Osteoblast (primary cell): ENCODE measurements around the gene CP. TPM values are rescaled to one million over a fixed set of nuclear protein-coding genes. Genes with fewer than 3 reads are reported as not detected.
"Not testable (repeated sequence)": the region's sequence is repeated elsewhere in the genome, so short reads cannot be mapped to it uniquely, and the experiment has no call there.

Source experiments
- DNase-seq: peaks from one replicate; pipeline ENCODE4 v3.0.0; 2011; ENCODE audit warnings: low spot score, mixed read lengths; ENCODE audit not compliant: insufficient read length; ENCODE audit errors: missing footprints
- H2AFZ ChIP-seq: 2 replicates; pipeline ENCODE4 v1.6.0; 2011; ENCODE audit warnings: mild to moderate bottlenecking, low read length
- H3K27ac ChIP-seq: 2 replicates; pipeline ENCODE4 v1.5.1; 2011; ENCODE audit warnings: mild to moderate bottlenecking, low read depth, low read length, moderate library complexity
- H3K27me3 ChIP-seq: 2 replicates; pipeline ENCODE4 v1.6.0; 2012; ENCODE audit warnings: mild to moderate bottlenecking, control low read depth, inconsistent platforms, low read length, moderate library complexity; ENCODE audit not compliant: insufficient read depth
- H3K36me3 ChIP-seq: 2 replicates; pipeline ENCODE4 v1.5.1; 2011; ENCODE audit warnings: mild to moderate bottlenecking, low read length, control low read depth, moderate library complexity; ENCODE audit not compliant: insufficient read depth
- H3K4me1 ChIP-seq: 2 replicates; pipeline ENCODE4 v1.5.1; 2011; ENCODE audit warnings: mild to moderate bottlenecking, low read length, control low read depth, moderate library complexity; ENCODE audit not compliant: insufficient read depth
- H3K4me2 ChIP-seq: 2 replicates; pipeline ENCODE4 v1.6.0; 2011; ENCODE audit warnings: mild to moderate bottlenecking, low read length; ENCODE audit not compliant: insufficient read depth
- H3K4me3 ChIP-seq: fragments of 200-600 bp; sonication (generic); 3 replicates; pipeline ENCODE4 v1.5.1; 2012; ENCODE audit warnings: mild to moderate bottlenecking, low read length, inconsistent platforms; ENCODE audit not compliant: insufficient read depth
- H3K79me2 ChIP-seq: 2 replicates; pipeline ENCODE4 v1.6.0; 2012; ENCODE audit warnings: mild to moderate bottlenecking, low read length, control low read depth, inconsistent platforms; ENCODE audit not compliant: insufficient read depth
- H3K9me3 ChIP-seq: 2 replicates; pipeline ENCODE4 v1.5.1; 2011; ENCODE audit warnings: low read depth, low read length, control low read depth
- H4K20me1 ChIP-seq: 2 replicates; pipeline ENCODE4 v1.6.0; 2012; ENCODE audit warnings: mild to moderate bottlenecking, low read length, control low read depth; ENCODE audit not compliant: insufficient read depth
- total RNA-seq: library from RNA; depleted of rRNA; stranded (reverse); fragments of >200 nt; gene quantifications from 2 replicates; pipeline ENCODE4 v1.2.3, GENCODE V29; 2012
- TF ChIP-seq, protein P1 (sequence below): IDR thresholded peaks from 2 replicates; pipeline ENCODE4 v1.5.1; 2011; ENCODE audit warnings: mild to moderate bottlenecking, low read depth, low read length, moderate library complexity; ENCODE audit errors: extremely low read depth

CP gene
- total RNA-seq, 1 donor = 1.4 TPM

GRCh38 chr3:149203758-149204157 is 17.9 kb downstream of the CP start:
- Histone ChIP-seq H3K4me1 (no peaks in the 10 kb centered on the region), H3K4me2 (no peak overlapping the region), H3K27ac (no peak overlapping the region), H3K36me3 (no peaks in the 10 kb centered on the region), H3K9me3 (no peaks in the 10 kb centered on the region), H3K27me3 (no peaks in the 10 kb centered on the region), H3K79me2 (no peaks in the 10 kb centered on the region), H3K4me3 (no peak overlapping the region), H2AFZ (no peak overlapping the region), H4K20me1 (no peaks in the 10 kb centered on the region)
- TF ChIP-seq, protein P1, sequence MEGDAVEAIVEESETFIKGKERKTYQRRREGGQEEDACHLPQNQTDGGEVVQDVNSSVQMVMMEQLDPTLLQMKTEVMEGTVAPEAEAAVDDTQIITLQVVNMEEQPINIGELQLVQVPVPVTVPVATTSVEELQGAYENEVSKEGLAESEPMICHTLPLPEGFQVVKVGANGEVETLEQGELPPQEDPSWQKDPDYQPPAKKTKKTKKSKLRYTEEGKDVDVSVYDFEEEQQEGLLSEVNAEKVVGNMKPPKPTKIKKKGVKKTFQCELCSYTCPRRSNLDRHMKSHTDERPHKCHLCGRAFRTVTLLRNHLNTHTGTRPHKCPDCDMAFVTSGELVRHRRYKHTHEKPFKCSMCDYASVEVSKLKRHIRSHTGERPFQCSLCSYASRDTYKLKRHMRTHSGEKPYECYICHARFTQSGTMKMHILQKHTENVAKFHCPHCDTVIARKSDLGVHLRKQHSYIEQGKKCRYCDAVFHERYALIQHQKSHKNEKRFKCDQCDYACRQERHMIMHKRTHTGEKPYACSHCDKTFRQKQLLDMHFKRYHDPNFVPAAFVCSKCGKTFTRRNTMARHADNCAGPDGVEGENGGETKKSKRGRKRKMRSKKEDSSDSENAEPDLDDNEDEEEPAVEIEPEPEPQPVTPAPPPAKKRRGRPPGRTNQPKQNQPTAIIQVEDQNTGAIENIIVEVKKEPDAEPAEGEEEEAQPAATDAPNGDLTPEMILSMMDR = no peak
- DNase-seq = no peak

GRCh38 chr3:149199474-149199873 is 22.2 kb downstream of the CP start:
- no peaks in the 10 kb centered on the region for H3K27me3 ChIP-seq
- H3K4me2 ChIP-seq = no peak overlapping the region
- DNase-seq = peak; percentile 68

DNA sequence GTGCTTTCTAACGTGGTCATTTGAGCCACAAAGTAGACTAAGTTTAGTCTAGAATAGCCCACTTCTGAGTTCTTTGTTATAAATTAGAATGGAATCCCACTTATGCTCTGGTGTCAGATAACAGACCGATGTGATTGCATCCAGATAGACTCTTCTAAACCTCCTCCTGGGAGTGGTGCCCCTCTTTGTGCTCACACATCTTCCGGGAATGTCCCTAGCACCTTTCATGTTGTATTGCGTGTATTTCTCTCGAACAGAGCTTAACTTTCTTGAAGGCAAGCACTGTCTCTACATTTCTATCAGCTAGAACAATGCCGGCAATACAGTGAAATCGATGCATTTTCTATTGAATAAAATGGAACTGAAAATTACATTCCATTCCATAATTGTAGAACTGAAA is 23.0 kb downstream of the CP start:
- Histone ChIP-seq H3K4me3 (no peak overlapping the region), H4K20me1 (no peaks in the 10 kb centered on the region), H3K27ac (no peak overlapping the region), H3K4me2 (peak overlapping the region; percentile 16), H3K27me3 (no peaks in the 10 kb centered on the region), H3K79me2 (no peaks in the 10 kb centered on the region), H3K36me3 (no peaks in the 10 kb centered on the region), H3K9me3 (no peaks in the 10 kb centered on the region), H3K4me1 (no peaks in the 10 kb centered on the region), H2AFZ (no peak overlapping the region)
- DNase-seq = no peak
- TF ChIP-seq, protein P1 = no peak

More at GRCh38 chr3:149199474-149199873, 22.2 kb downstream of the CP start:
- no peak overlapping the region for H2AFZ ChIP-seq
- TF ChIP-seq, protein P1 = no peak
- H3K4me3 ChIP-seq = no peak overlapping the region
- H3K79me2 ChIP-seq = no peaks in the 10 kb centered on the region
- no peaks in the 10 kb centered on the region for H3K36me3 ChIP-seq
- no peak overlapping the region for H3K27ac ChIP-seq
- H4K20me1 ChIP-seq = no peaks in the 10 kb centered on the region
- no peaks in the 10 kb centered on the region for H3K4me1 ChIP-seq
- H3K9me3 ChIP-seq = no peaks in the 10 kb centered on the region

GRCh38 chr3:149197669-149198068 is 24.0 kb downstream of the CP start:
- no peaks in the 10 kb centered on the region for H3K36me3 ChIP-seq
- H3K27ac ChIP-seq = no peak overlapping the region
- no peaks in the 10 kb centered on the region for H3K27me3 ChIP-seq
- H2AFZ ChIP-seq = no peak overlapping the region
- H3K9me3 ChIP-seq = no peaks in the 10 kb centered on the region
- H3K4me1 ChIP-seq = no peaks in the 10 kb centered on the region
- no peaks in the 10 kb centered on the region for H4K20me1 ChIP-seq
- DNase-seq = no peak
- TF ChIP-seq, protein P1 = no peak
- no peak overlapping the region for H3K4me2 ChIP-seq
- H3K4me3 ChIP-seq = no peak overlapping the region
- no peaks in the 10 kb centered on the region for H3K79me2 ChIP-seq

GRCh38 chr3:149196805-149197592 is 24.6 kb downstream of the CP start:
- H2AFZ ChIP-seq, H3K27me3 ChIP-seq, DNase-seq, H3K4me2 ChIP-seq, H3K79me2 ChIP-seq, H3K27ac ChIP-seq, H3K9me3 ChIP-seq, H3K4me3 ChIP-seq, H4K20me1 ChIP-seq, H3K36me3 ChIP-seq, H3K4me1 ChIP-seq: not testable (repeated sequence)
